ENCODE data around the gene HOXB5.

- TF ChIP-seq EZH2phosphoT487 (IDR thresholded peaks at IDR 0.05; ENCODE audit: low read depth): no peak
- TF ChIP-seq CTCF (IDR thresholded peaks at IDR 0.05; ENCODE audit: low read depth, low read length): no peak
These were observed 13.5 kb upstream of the HOXB5 start for GRCh38 chr17:48606892-48607614.
